Measurements from ENCODE around the gene CCNE1. TPM values are rescaled to one million over a fixed set of nuclear protein-coding genes. Genes with fewer than 3 reads are reported as not detected.

CCNE1 gene
- total RNA-seq, 1 donor from 2014 or later: 1.9 TPM

DNA sequence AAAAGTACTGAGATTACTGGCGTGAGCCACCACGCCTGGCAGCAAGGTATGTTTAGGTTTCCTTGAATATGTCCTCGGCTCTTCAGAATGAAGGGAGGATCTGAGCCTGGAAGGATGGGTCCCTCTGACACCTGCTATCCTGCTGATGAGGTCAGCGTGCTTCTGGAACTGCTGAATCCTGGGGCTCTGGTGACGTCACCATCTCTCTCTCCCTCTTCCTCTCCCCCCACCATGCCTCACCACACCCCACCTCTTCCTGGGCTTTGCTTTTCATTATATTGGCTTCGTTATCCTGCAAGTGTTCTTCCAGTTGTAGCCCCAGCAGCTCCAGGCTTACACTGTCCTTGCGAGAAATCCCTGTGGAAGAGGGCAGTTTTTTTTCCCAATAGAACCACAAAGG is 49.8 kb downstream of the CCNE1 start:
- no peak for DNase-seq (ENCODE audit: low spot score)
- intact Hi-C loops (cut with DNase I): no loop called here

DNA sequence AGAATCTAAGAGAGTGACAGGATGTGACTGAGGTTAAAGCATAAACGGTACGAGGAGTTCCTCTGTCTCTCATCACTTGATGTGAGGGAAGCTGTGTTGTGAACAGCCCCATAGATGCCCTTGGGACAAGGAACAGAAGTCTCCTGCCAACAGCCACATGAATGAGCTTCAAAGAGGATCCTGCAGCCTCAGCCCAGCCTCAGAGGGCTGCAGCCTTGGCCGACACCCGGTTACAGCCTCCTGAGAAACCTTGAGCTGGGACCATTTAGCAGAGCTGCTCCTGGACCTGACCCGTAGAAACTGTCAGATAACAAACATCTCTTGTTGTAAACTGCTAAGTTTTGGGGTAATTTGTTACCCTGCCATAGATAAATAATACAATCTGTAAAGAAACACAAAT is 54.2 kb downstream of the CCNE1 start:
- peak; percentile 53 for DNase-seq (ENCODE audit: low spot score)
- intact Hi-C loops (cut with DNase I): no loop called here

DNA sequence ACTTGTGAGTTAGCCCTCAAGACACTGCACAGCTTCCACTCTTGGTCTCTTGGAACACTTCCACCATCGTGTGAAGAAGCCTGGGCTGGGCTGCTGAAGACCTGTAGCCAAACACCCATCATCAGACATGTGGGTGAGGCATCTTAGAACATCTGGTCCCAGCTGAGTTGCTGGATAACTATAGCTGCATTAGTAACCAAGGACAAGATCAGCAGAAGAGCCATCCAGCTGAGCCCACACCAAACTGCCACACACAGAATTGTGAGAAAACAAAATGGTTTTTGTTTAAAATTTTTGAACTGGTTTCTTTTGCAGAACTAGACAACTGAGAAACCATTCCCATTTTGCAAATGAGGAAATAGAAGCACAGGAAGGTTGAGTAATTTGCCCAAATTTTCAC is 56.2 kb downstream of the CCNE1 start:
- intact Hi-C loops (cut with DNase I): no loop called here
- peak; percentile 31 for DNase-seq (ENCODE audit: low spot score)

DNA sequence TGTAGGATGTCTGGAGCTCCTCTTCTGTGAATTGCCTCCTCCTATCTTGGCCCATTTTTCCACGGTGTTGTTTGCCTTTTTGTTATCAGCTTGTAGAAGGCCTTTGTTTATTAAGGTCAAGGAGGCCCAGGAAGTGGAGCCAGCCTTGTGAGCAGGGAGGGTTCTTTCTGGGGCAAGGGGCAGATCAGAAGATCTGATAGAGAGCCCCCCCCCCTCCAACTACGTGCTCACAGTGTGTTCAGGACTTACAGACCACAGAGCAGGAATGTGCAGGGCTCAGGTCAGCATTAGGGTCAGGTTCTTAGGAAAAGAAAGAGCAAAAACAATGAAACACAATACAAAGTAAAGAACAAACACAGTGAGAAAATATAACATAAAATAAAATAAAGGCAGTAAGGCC is 59.4 kb downstream of the CCNE1 start:
- no peak for DNase-seq (ENCODE audit: low spot score)
- intact Hi-C loops (cut with DNase I): loop anchor here (5.0 to 10.0 kb wide), 4 partner anchors 99 to 354 kb away; partner anchors contain the start of gene POP4

- no peak for DNase-seq (ENCODE audit: low spot score)
These were observed 60.5 kb downstream of the CCNE1 start for GRCh38 chr19:29872224-29872731.

DNA sequence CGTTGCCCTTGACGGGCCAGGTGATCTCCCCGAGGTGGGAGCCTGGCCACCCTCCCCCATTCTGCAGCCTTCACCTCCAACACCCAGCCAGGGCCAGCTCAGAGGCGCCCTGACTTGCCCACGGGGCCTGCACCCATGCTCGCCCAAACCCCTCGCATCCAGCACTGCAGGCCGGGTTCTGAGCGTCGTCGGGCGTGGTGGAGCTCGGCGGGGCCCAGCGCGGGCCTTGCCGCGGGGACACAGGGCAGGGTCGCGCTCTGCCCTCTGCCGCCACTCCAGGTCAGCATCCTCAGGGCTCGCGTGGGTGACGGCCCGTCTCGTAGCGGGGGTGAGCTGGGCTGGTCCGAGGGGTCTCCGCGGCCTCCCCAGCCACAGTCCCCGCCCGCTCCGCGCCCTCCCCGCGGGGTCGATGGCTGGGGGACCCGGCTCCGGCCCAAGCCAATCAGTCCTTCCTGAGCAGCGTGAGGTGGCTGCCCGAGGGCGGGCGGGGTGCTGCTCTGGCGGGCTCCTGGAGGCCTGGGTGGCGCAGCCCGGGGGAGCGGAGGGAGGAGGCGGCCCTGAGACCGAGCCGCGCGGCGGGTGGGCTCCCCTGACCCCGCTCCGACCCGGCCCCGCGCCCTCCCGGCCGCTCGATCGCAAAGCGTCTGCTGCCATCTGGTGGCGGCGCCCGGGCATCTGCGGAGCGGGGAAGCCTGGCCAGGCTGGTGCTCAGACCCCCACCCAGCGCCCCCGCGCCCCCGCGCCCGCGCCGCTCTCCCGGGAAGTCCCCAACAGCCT is 61.4 kb downstream of the CCNE1 start:
- intact Hi-C loops (cut with DNase I): loop anchor here (2.0 to 10.0 kb wide), 5 partner anchors 101 to 352 kb away; partner anchors contain the start of gene POP4
- DNase-seq (ENCODE audit: low spot score): peak; percentile 76

More at GRCh38 chr19:29872224-29872731, 60.5 kb downstream of the CCNE1 start:
- intact Hi-C loops (cut with DNase I): loop anchor here (2.0 to 10.0 kb wide), 5 partner anchors 100 to 353 kb away; partner anchors contain the start of gene POP4

Other genes starting within 250 kb of the CCNE1 start
- gene POP4, start 205.7 kb upstream of the CCNE1 start, total RNA-seq: 47.8 TPM
- gene PLEKHF1, start 146.5 kb upstream of the CCNE1 start, total RNA-seq: 9.5 TPM
- gene C19orf12, start 96.7 kb upstream of the CCNE1 start, total RNA-seq: 38.0 TPM
- gene URI1, start 130.2 kb downstream of the CCNE1 start, total RNA-seq: 47.1 TPM

Measured in cardiac septum (tissue), 1 donor.